HepG2 (cell line): ENCODE data around the gene CC2D1A. TPM values are rescaled to one million over a fixed set of nuclear protein-coding genes. Genes with fewer than 3 reads are reported as not detected.
"Not testable (repeated sequence)": the region's sequence is repeated elsewhere in the genome, so short reads cannot be mapped to it uniquely, and the experiment has no call there.

Experiments
- ATAC-seq: fragments of 200-7000 bp; cut with Tn5 transposase; 3 replicates; pipeline ENCODE4 v1.9.1; 2020; ENCODE audit warnings: mild to moderate bottlenecking, moderate library complexity
- BruUV-seq: library from RNA; stranded (reverse); fragments of 400-500 nt; replicated peaks from 2 replicates; lab custom pipeline; 2021; lab: Mats Ljungman, UMichigan
- CTCF ChIA-PET: fragments of 300-600 bp; formaldehyde crosslinking; extraction: SDS; loops from one replicate; lab custom pipeline; 2021; ENCODE audit warnings: low total read pairs, inconsistent platforms, low intra/inter-chr PET ratio; lab: Yijun Ruan, JAX
- POLR2A ChIA-PET: fragments of 350-600 bp; sonication (Branson Sonifier 250); formaldehyde crosslinking; loops from one replicate; lab custom pipeline; 2020; ENCODE audit warnings: antibody characterized with exemption, inconsistent platforms; lab: Yijun Ruan, JAX
- DNase-seq: peaks from one replicate; pipeline ENCODE4 v3.0.0-alpha.2; 2015; ENCODE audit warnings: low spot score
- FAIRE-seq: peaks from 3 replicates; lab custom pipeline; 2011; peaks lifted over from hg19 to GRCh38; lab: Jason Lieb, UNC
- H2AFZ ChIP-seq: one replicate; pipeline ENCODE4 v1.6.1; 2011; ENCODE audit warnings: low read length, inconsistent platforms
- H3K27ac ChIP-seq: fragments of 300-600 bp; 3 replicates; pipeline ENCODE4 v1.8.0; 2011; ENCODE audit warnings: mixed run types, mild to moderate bottlenecking, mixed read lengths, low read length, inconsistent platforms; ENCODE audit not compliant: insufficient read depth; ENCODE audit errors: extremely low read length
- H3K27me3 ChIP-seq, 2 experiments: fragments of 200-600 bp in 1 of 2; 2 replicates in 1 of 2; 3 replicates in 1 of 2; pipeline versions ENCODE4 v1.6.0 to v1.8.0; 2011; ENCODE audit warnings: low read length in 2 of 2, mild to moderate bottlenecking in 2 of 2, moderate library complexity in 2 of 2, inconsistent platforms in 1 of 2; ENCODE audit not compliant: insufficient read depth in 2 of 2, control insufficient read depth in 1 of 2
- H3K36me3 ChIP-seq, 2 experiments: fragments of 200-600 bp in 1 of 2; replicated peaks in 1 of 2; 2 replicates in 1 of 2; 3 replicates in 1 of 2; pipeline versions ENCODE4 v1.5.1 to v1.8.0; 2011; ENCODE audit warnings: low read length in 2 of 2, inconsistent platforms in 1 of 2; ENCODE audit not compliant: insufficient read depth in 2 of 2, control insufficient read depth in 1 of 2
- H3K4me1 ChIP-seq: 2 replicates; pipeline ENCODE4 v1.5.1; 2012; ENCODE audit warnings: low read length, inconsistent platforms; ENCODE audit not compliant: insufficient read depth
- H3K4me2 ChIP-seq: 2 replicates; pipeline ENCODE4 v1.6.0; 2011; ENCODE audit warnings: low read depth, low read length, inconsistent platforms
- H3K4me3 ChIP-seq, 3 experiments: fragments of 200-600 bp in 1 of 3; sonication (generic), shearing (Covaris generic) in 1 of 3; replicated peaks in 1 of 3; 2 replicates each; pipeline ENCODE4 v1.5.1; 2011 to 2016; ENCODE audit warnings: low read length in 3 of 3, inconsistent platforms in 2 of 3, low read depth in 2 of 3, mild to moderate bottlenecking in 2 of 3, control low read depth in 1 of 3, mixed read lengths in 1 of 3; ENCODE audit not compliant: insufficient read depth in 1 of 3
- H3K79me2 ChIP-seq: one replicate; pipeline ENCODE4 v1.6.1; 2011; ENCODE audit warnings: low read length, inconsistent platforms; ENCODE audit not compliant: insufficient read depth
- H3K9ac ChIP-seq: 2 replicates; pipeline ENCODE4 v1.6.0; 2011; ENCODE audit warnings: mild to moderate bottlenecking, low read depth, low read length, inconsistent platforms; ENCODE audit not compliant: insufficient read depth
- H3K9me3 ChIP-seq: 2 replicates; pipeline ENCODE4 v1.5.1; 2012; ENCODE audit warnings: mild to moderate bottlenecking, low read length
- H4K20me1 ChIP-seq: 2 replicates; pipeline ENCODE4 v1.6.0; 2011; ENCODE audit warnings: inconsistent platforms, mild to moderate bottlenecking, low read length, moderate library complexity; ENCODE audit not compliant: insufficient read depth
- GTF3A ChIP-seq: sonication (generic); formaldehyde crosslinking; conservative IDR thresholded peaks from 2 replicates; pipeline ENCODE4 v1.4.0; 2020; ENCODE audit warnings: mild to moderate bottlenecking, missing genetic modification reagents
- SNAPC2 ChIP-seq: sonication (generic); formaldehyde crosslinking; IDR thresholded peaks from 2 replicates; pipeline ENCODE4 v1.8.1; 2022; ENCODE audit warnings: mild to moderate bottlenecking, missing genetic modification reagents
- ZMYM3 ChIP-seq: sonication (generic); formaldehyde crosslinking; IDR thresholded peaks from 2 replicates; pipeline ENCODE4 v1.5.1; 2020; ENCODE audit warnings: mild to moderate bottlenecking, missing genetic modification reagents
- ZNF230 ChIP-seq: sonication (generic); formaldehyde crosslinking; IDR thresholded peaks from 2 replicates; pipeline ENCODE4 v1.4.0; 2020; ENCODE audit warnings: mild to moderate bottlenecking, missing genetic modification reagents
- ZNF263 ChIP-seq: sonication (generic); formaldehyde crosslinking; IDR thresholded peaks from 2 replicates; pipeline ENCODE4 v1.4.0; 2020; ENCODE audit warnings: missing genetic modification reagents
- ZNF281 ChIP-seq: sonication (generic); formaldehyde crosslinking; IDR thresholded peaks from 2 replicates; pipeline ENCODE4 v1.4.0; 2020; ENCODE audit warnings: missing genetic modification reagents, borderline replicate concordance
- ZNF468 ChIP-seq: sonication (generic); formaldehyde crosslinking; IDR thresholded peaks from 2 replicates; pipeline ENCODE4 v1.8.0; 2022; ENCODE audit warnings: mild to moderate bottlenecking, moderate library complexity, missing genetic modification reagents
- ZNF563 ChIP-seq: sonication (generic); formaldehyde crosslinking; IDR thresholded peaks from 2 replicates; pipeline ENCODE4 v1.8.0; 2022; ENCODE audit warnings: mild to moderate bottlenecking, moderate library complexity, missing genetic modification reagents
- ZNF704 ChIP-seq: sonication (generic); formaldehyde crosslinking; IDR thresholded peaks from 2 replicates; pipeline ENCODE4 v1.8.1; 2023; ENCODE audit warnings: mild to moderate bottlenecking, inconsistent platforms, moderate library complexity, missing genetic modification reagents, borderline replicate concordance
- ZNF841 ChIP-seq: sonication (generic); formaldehyde crosslinking; IDR thresholded peaks from 2 replicates; pipeline ENCODE4 v1.8.1; 2023; ENCODE audit warnings: missing genetic modification reagents, borderline replicate concordance
- WGBS: methylation state at CpG from one replicate; pipeline ENCODE4 v1.1.6; 2017; ENCODE audit warnings: low lambda C conversion rate; 5-methylcytosine and 5-hydroxymethylcytosine counted together
- in situ Hi-C: cut with HindIII; loops from 2 replicates; pipeline ENCODE4 v1.10.0; 2017; ENCODE audit warnings: low pct_unique_long_range_greater_than_20kb; ENCODE audit not compliant: extremely low pct_ligation_motif_present
- intact Hi-C: fragments of 100-400 bp; cut with micrococcal nuclease; formaldehyde crosslinking; loops from one replicate; pipeline ENCODE4 v1.10.0; 2022; ENCODE audit not compliant: unreplicated experiment
- polyA plus RNA-seq, 8 experiments: library from polyadenylated mRNA; depleted of rRNA in 3 of 8; stranded (reverse) in 7 of 8; unstranded in 1 of 8; fragments of >200 nt; fragmentation: Illumina TruSeq in 4 of 8; extraction: Trizol in 4 of 8; gene quantifications; 2 replicates each; pipeline versions ENCODE4 v1.2.1 to v1.2.3, GENCODE V29; 2011 to 2016; ENCODE audit warnings: low read depth in 4 of 8, missing spikeins in 1 of 8, mixed read lengths in 1 of 8; ENCODE audit not compliant: insufficient read depth in 1 of 8
- total RNA-seq, 5 experiments: library from RNA; depleted of rRNA; stranded (reverse); fragments of >200 nt; fragmentation: Illumina TruSeq; extraction: Trizol; gene quantifications; 2 replicates each; pipeline ENCODE4 v1.2.3, GENCODE V29; 2016; ENCODE audit warnings: low read depth in 1 of 5
- TF ChIP-seq, protein P1 (sequence below): sonication (generic); formaldehyde crosslinking; IDR thresholded peaks from 2 replicates; pipeline ENCODE4 v1.4.0; 2020; ENCODE audit warnings: mild to moderate bottlenecking, missing genetic modification reagents, borderline replicate concordance

The CC2D1A gene
- total and polyA plus RNA-seq, 2 of the 13 experiments (the other 11 are each of a cell fraction or from before 2014, with no cell fraction given): 9.7 to 11.5 TPM

DNA sequence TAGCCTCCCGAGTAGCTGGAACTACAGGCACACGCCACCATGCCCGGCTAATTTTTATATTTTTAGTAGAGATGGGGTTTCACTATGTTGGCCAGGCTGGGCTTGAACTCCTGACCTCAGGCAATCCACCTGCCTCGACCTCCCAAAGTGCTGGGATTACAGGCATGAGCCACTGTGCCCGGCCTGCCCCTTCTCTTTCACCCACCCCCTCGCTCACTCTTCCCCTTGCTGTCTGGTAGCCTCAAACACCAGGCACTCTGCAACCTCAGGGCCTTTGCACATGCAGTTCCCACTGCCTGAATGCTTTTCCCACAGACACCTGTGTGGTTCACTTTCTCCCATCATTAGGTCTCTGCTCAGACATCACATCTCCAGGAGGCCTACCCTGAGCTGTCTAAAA lies 16.1 kb downstream of the CC2D1A start:
- H3K4me2 ChIP-seq, ATAC-seq, BruUV-seq, H3K9ac ChIP-seq, CTCF ChIA-PET, H3K9me3 ChIP-seq, H2AFZ ChIP-seq, H3K4me3 ChIP-seq, POLR2A ChIA-PET, in situ Hi-C loops, intact Hi-C loops, H4K20me1 ChIP-seq, H3K27ac ChIP-seq, DNase-seq, H3K79me2 ChIP-seq, FAIRE-seq, H3K4me1 ChIP-seq, H3K27me3 ChIP-seq: not testable (repeated sequence)
- peaks cover 10 to 49% of the 10 kb centered on the region in 2 experiments; a peak in 3 of 5 replicates for H3K36me3 ChIP-seq
- 97% methylated on average over 6 of the region's 6 CpGs for WGBS
- TF ChIP-seq ZMYM3: peak; percentile 37; the same call in 1 of the 2 replicates

GRCh38 chr19:13923194-13923987 lies 17.4 kb downstream of the CC2D1A start:
- DNase-seq (no peak), ATAC-seq (no peak), FAIRE-seq (no peak)
- Histone ChIP-seq H3K9ac (no peak overlapping the region), H3K4me2 (no peak overlapping the region), H3K4me1 (no peaks in the 10 kb centered on the region), H3K27ac (no peak overlapping the region), H3K79me2 (no peaks in the 10 kb centered on the region), H3K27me3 (no peaks in the 10 kb centered on the region), H4K20me1 (no peaks in the 10 kb centered on the region), H3K9me3 (peaks cover 5% of the 10 kb centered on the region; the same call in 1 of the 2 replicates), H2AFZ (no peak overlapping the region), H3K4me3 (no peak overlapping the region), H3K36me3 (peaks cover 13 to 50% of the 10 kb centered on the region in 2 experiments)
- in situ Hi-C loops (no loop called here), intact Hi-C loops (no loop called here)
- ChIA-PET CTCF (no interaction called here), POLR2A (no interaction called here)
- WGBS: 98% methylated on average over 25 of the region's 28 CpGs
- no TSS peak for BruUV-seq
- no peak for TF ChIP-seq SNAPC2 (CRISPR knock-in tag)
- no peak for TF ChIP-seq ZNF468 (CRISPR knock-in tag)
- no peak for TF ChIP-seq ZNF263
- TF ChIP-seq ZNF230: no peak
- no peak for TF ChIP-seq ZNF704 (CRISPR knock-in tag)
- no peak for TF ChIP-seq GTF3A (CRISPR knock-in tag)
- TF ChIP-seq, protein P1, sequence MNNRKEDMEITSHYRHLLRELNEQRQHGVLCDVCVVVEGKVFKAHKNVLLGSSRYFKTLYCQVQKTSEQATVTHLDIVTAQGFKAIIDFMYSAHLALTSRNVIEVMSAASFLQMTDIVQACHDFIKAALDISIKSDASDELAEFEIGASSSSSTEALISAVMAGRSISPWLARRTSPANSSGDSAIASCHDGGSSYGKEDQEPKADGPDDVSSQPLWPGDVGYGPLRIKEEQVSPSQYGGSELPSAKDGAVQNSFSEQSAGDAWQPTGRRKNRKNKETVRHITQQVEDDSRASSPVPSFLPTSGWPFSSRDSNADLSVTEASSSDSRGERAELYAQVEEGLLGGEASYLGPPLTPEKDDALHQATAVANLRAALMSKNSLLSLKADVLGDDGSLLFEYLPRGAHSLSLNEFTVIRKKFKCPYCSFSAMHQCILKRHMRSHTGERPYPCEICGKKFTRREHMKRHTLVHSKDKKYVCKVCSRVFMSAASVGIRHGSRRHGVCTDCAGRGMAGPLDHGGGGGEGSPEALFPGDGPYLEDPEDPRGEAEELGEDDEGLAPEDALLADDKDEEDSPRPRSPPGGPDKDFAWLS (CRISPR knock-in tag): no peak
- TF ChIP-seq ZNF841 (CRISPR knock-in tag): no peak
- TF ChIP-seq ZNF281 (CRISPR knock-in tag): no peak
- TF ChIP-seq ZNF563: no peak
